ENCODE results near the gene ZNRF3. TPM values are rescaled to one million over a fixed set of nuclear protein-coding genes. Genes with fewer than 3 reads are reported as not detected.

ZNRF3 gene
- total and polyA plus RNA-seq, 11 donors: 1.8 to 9.2 (median 6.2) TPM

DNA sequence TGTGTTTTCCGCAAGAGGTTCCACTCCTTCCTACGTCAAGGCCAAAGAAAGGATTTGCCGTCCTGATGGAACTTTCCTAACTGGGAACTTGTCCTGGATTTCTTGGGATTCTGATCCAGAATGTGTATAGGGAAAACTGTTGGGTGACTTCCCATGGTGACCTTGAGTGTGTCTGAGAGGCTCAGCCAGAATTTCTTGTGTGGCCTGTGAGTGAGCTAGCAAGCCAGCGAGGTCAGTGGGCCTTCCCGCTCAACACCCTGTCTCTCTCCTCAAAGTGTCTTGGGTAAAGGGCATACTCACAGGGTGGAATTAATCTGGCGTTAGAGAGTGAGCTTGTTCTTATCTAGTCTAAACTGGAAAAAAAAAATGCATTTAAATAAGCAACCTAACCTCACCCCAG, 20.4 kb downstream of the ZNRF3 start:
- TF ChIP-seq POLR2A (IDR thresholded peaks at IDR 0.05): no peak
- TF ChIP-seq, protein P1, sequence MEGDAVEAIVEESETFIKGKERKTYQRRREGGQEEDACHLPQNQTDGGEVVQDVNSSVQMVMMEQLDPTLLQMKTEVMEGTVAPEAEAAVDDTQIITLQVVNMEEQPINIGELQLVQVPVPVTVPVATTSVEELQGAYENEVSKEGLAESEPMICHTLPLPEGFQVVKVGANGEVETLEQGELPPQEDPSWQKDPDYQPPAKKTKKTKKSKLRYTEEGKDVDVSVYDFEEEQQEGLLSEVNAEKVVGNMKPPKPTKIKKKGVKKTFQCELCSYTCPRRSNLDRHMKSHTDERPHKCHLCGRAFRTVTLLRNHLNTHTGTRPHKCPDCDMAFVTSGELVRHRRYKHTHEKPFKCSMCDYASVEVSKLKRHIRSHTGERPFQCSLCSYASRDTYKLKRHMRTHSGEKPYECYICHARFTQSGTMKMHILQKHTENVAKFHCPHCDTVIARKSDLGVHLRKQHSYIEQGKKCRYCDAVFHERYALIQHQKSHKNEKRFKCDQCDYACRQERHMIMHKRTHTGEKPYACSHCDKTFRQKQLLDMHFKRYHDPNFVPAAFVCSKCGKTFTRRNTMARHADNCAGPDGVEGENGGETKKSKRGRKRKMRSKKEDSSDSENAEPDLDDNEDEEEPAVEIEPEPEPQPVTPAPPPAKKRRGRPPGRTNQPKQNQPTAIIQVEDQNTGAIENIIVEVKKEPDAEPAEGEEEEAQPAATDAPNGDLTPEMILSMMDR (IDR thresholded peaks at IDR 0.05): no peak
- H3K27ac ChIP-seq: peak overlapping the region in 10 of 12 donors; percentile 7 to 62 (median 48)
- no peaks in the 10 kb centered on the region for H3K27me3 ChIP-seq
- peaks cover 0 to 47% (median 28%) of the 10 kb centered on the region in 12 donors for H3K4me1 ChIP-seq
- intact Hi-C loops (cut with DNase I): no loop called here
- WGBS, 4 donors: 64 to 72% (median 67%) methylated on average over 6 of the region's 6 CpGs
- no peaks in the 10 kb centered on the region for H3K9me3 ChIP-seq
- ATAC-seq (peak; percentile 43 to 72 (median 54)), DNase-seq (peak in 1 of 5 donors; percentile 46)
- no peak overlapping the region for H3K4me3 ChIP-seq
- H3K36me3 ChIP-seq: no peaks in the 10 kb centered on the region

DNA sequence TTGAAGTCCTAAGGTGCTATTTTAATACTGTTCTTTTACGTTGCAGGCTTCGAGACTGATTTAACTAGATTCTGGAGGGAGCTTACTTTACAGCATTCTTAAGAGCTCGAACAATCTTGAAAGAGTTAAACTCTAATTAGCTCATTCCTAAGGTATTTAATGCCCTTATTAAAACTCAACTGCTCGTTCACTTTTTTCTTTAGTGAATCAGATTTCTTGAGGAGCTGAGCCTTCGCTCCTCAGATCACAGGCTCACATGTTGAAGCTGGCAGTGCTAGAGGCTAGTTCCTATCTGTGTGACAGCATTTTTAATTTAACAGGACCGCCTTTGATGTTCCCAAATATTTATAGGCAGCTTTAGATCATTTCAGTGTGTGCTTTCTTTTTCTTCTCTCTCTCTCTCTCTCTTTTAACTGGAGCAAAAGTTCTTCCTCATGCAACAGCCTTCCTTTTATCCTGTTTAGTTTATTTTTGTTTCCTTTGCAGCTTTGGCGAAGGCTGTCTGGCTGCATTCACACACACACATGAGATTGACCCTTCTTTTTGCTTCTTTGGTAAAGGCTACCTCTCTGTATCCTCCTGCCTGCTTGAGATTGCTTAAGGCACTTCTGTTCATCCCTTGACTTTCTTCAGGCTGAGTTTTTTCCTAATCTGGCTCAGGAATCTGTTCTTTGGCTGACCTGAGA, 21.0 kb downstream of the ZNRF3 start:
- ATAC-seq (peak in 2 of 4 donors; percentile 28 to 42), DNase-seq (no peak)
- Histone ChIP-seq H3K4me1 (peaks cover 0 to 47% (median 25%) of the 10 kb centered on the region in 12 donors), H3K27me3 (no peaks in the 10 kb centered on the region), H3K36me3 (no peaks in the 10 kb centered on the region), H3K4me3 (no peak overlapping the region), H3K9me3 (no peaks in the 10 kb centered on the region), H3K27ac (peak overlapping the region in 11 of 12 donors; percentile 7 to 62 (median 47))
- WGBS, 4 donors: 38 to 48% (median 42%) methylated on average over 7 of the region's 7 CpGs
- TF ChIP-seq POLR2A (IDR thresholded peaks at IDR 0.05): no peak
- TF ChIP-seq, protein P1 (IDR thresholded peaks at IDR 0.05): no peak
- intact Hi-C loops (cut with DNase I): no loop called here

DNA sequence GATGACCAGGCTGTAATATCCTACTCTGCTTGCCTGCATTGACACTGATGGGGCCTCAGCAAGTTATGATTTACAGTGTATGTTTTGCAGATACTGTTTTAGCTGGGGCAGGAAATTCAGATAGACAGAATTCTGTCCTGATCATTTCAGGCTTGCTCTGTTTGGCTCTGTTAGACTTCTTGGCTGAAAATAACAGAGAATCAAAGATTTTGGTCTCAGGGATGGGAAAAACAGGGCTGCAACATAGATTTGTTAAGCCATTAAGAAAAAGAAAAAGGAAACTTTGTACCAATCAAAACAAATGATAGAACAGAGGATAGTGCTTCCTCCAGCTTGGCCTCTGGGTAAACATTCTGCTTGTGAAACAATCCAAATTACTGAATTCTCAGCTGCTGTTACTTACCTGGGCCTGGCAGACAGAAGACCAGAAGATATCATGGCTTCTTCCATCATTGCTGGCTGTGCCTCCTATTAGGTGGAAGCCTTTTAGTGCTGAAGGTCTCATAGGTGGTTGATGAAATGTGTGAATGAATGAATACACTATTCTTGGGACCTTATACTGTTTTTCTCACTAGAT, 22.0 kb downstream of the ZNRF3 start:
- intact Hi-C loops (cut with DNase I): no loop called here
- ATAC-seq (no peak), DNase-seq (no peak)
- TF ChIP-seq, protein P1 (IDR thresholded peaks at IDR 0.05): no peak
- TF ChIP-seq POLR2A (IDR thresholded peaks at IDR 0.05): no peak
- Histone ChIP-seq H3K4me1 (peaks cover 0 to 47% (median 23%) of the 10 kb centered on the region in 12 donors), H3K27ac (peak overlapping the region in 2 of 12 donors; percentile 55 to 62), H3K27me3 (no peaks in the 10 kb centered on the region), H3K9me3 (no peaks in the 10 kb centered on the region), H3K4me3 (no peak overlapping the region), H3K36me3 (no peaks in the 10 kb centered on the region)

DNA sequence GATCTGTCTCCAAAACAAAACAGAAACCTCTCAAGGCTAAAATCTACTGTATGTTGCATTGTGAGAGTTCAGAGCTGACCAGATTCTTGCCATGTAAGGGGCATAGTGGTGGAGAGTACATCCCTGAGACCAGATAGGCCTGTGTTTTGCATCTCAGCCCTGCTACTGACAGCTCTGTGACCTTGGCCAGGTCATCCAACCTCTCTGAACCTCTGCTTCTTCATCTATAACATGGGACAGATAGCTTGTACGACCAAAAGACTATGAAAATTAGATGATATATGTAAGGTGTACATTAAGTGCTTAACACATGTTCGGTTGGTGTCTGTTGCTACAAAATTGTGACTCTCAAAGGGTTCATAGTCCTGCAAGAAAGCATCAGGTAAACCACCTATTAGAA, 22.9 kb downstream of the ZNRF3 start:
- H3K9me3 ChIP-seq: no peaks in the 10 kb centered on the region
- DNase-seq (no peak), ATAC-seq (no peak)
- no peak for TF ChIP-seq POLR2A (IDR thresholded peaks at IDR 0.05)
- TF ChIP-seq, protein P1 (IDR thresholded peaks at IDR 0.05): no peak
- 91 to 96% (median 92%) methylated on average over 2 of the region's 2 CpGs for WGBS, 4 donors
- peaks cover 0 to 56% (median 29%) of the 10 kb centered on the region in 12 donors for H3K4me1 ChIP-seq
- H3K4me3 ChIP-seq: no peak overlapping the region
- intact Hi-C loops (cut with DNase I): no loop called here
- no peaks in the 10 kb centered on the region for H3K27me3 ChIP-seq
- no peak overlapping the region for H3K27ac ChIP-seq
- H3K36me3 ChIP-seq: no peaks in the 10 kb centered on the region
